Mammary epithelial cell (primary cell): ENCODE results near the gene GPR119.

Source experiments
- CTCF ChIP-seq, 2 donors: IDR thresholded peaks in 1 of 2; conservative IDR thresholded peaks in 1 of 2; 2 replicates each; pipeline ENCODE4 v1.5.1; 2011 to 2012; ENCODE audit warnings: inconsistent platforms in 2 of 2, low read length in 2 of 2, mild to moderate bottlenecking in 2 of 2, control low read depth in 1 of 2, low read depth in 1 of 2; ENCODE audit not compliant: insufficient read depth in 1 of 2; ENCODE audit errors: extremely low read depth in 1 of 2
- EZH2 ChIP-seq: IDR thresholded peaks from 2 replicates; pipeline ENCODE4 v1.6.1; 2012; ENCODE audit warnings: low read length, inconsistent platforms, borderline replicate concordance

GRCh38 chrX:130401415-130402207 is 16.1 kb upstream of the GPR119 start, which contains the start of gene RBMX2:
- TF ChIP-seq CTCF (conservative IDR thresholded peaks at IDR 0.05 in 1 of 2, IDR thresholded peaks at IDR 0.05 in 1 of 2; ENCODE audit: extremely low read depth in 1 of 2, insufficient read depth in 1 of 2, low read depth in 1 of 2, low read length in 2 of 2) = no peak
- TF ChIP-seq EZH2 = no peak
